Measurements from ENCODE around the gene ZSCAN5A. TPM values are rescaled to one million over a fixed set of nuclear protein-coding genes. Genes with fewer than 3 reads are reported as not detected.

The ZSCAN5A gene
- total RNA-seq, 3 donors from 2014 or later (not counting 1 experiment from before 2014, with no cell fraction given), result 6.7 to 10.2 (median 7.9) TPM

DNA sequence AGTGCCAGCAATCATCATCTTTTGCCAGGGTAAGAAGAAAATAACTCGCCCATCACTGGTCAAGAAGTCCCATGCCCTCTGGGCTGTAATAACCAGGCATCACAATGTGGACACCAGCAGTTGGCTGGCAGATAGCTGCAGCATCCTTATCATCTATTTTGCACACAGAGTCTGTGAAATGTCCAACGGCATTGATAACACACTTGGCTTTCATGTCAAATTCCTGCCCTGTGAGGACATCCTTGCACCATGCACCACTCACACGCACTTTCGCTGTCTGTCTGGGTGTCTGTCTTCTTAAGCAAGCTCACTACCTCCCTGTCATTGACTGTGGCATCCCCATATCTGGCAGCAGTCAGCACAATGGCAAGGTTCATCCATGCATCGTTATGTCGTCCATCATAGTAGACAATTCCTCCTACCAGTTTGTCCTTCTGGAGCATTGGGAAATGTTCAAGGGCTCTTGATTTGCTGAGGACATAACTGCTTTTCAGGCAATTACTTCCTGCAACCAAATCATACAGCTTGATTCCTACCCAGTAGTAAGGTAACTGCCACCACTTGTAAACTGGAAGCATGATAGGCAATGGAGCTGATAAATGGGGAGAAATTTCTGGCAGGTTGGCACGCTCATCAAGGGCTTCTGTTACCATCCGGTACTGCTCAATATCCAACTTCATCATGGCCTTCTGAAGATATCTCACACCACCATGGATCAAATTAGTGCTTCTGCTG, 6.8 kb upstream of the ZSCAN5A start:
- Histone ChIP-seq H3K27me3 (ENCODE audit: control insufficient read depth, insufficient read depth, low read length) (no peaks in the 10 kb centered on the region), H3K4me3 (ENCODE audit: low read length) (no peak overlapping the region), H3K27ac (ENCODE audit: low read length) (no peak overlapping the region), H3K4me1 (ENCODE audit: control insufficient read depth, insufficient read depth, low read length) (no peaks in the 10 kb centered on the region), H3K36me3 (ENCODE audit: control insufficient read depth, insufficient read depth, low read length) (no peaks in the 10 kb centered on the region), H3K9me3 (ENCODE audit: control insufficient read depth, insufficient read depth, low read length) (no peaks in the 10 kb centered on the region)
- intact Hi-C loops (cut with micrococcal nuclease), result no loop called here
- Mint-ChIP-seq H3K27ac (no peak overlapping the region), H3K27me3 (ENCODE audit: low read depth in 2 of 2) (peaks cover 6 to 15% of the 10 kb centered on the region in 2 donors), H3K9me3 (no peaks in the 10 kb centered on the region), H3K4me3 (no peak overlapping the region), H3K4me1 (no peaks in the 10 kb centered on the region), H3K36me3 (no peaks in the 10 kb centered on the region)
- DNase-seq, result no peak
- ATAC-seq, result no peak
- TF ChIP-seq, protein P1, sequence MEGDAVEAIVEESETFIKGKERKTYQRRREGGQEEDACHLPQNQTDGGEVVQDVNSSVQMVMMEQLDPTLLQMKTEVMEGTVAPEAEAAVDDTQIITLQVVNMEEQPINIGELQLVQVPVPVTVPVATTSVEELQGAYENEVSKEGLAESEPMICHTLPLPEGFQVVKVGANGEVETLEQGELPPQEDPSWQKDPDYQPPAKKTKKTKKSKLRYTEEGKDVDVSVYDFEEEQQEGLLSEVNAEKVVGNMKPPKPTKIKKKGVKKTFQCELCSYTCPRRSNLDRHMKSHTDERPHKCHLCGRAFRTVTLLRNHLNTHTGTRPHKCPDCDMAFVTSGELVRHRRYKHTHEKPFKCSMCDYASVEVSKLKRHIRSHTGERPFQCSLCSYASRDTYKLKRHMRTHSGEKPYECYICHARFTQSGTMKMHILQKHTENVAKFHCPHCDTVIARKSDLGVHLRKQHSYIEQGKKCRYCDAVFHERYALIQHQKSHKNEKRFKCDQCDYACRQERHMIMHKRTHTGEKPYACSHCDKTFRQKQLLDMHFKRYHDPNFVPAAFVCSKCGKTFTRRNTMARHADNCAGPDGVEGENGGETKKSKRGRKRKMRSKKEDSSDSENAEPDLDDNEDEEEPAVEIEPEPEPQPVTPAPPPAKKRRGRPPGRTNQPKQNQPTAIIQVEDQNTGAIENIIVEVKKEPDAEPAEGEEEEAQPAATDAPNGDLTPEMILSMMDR (IDR thresholded peaks at IDR 0.05), result no peak
- WGBS (ENCODE audit: insufficient coverage), result 88% methylated on average over 8 of the region's 8 CpGs

DNA sequence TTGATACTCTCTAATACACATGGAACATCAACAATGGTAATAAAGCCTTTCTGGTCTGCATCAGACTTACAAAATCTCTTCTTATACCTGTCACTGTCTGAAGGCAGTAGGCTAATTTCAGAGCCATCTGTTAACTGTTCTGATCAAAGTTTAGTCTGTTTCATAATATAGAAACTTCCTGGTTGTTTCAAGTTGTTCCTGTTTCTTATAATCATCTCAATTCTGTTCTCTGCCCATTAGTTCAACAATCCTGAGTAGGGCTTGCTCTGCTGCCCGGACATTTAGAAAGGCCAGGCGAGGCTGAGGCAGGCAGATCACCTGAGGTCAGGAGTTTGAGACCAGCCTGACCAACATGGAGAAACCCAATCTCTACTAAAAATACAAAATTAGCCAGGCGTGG, 5.4 kb upstream of the ZSCAN5A start:
- H3K4me3 Mint-ChIP-seq, result no peak overlapping the region
- H3K27me3 ChIP-seq (ENCODE audit: control insufficient read depth, insufficient read depth, low read length), result no peaks in the 10 kb centered on the region
- H3K27me3 Mint-ChIP-seq (ENCODE audit: low read depth in 2 of 2), result peaks cover 6 to 15% of the 10 kb centered on the region in 2 donors
- WGBS (ENCODE audit: insufficient coverage), result 61% methylated on average over 3 of the region's 3 CpGs
- intact Hi-C loops (cut with micrococcal nuclease), result loop anchor here (10.0 kb wide), 1 partner anchor 665 kb away; the partner anchor contains the start of gene U2AF2
- H3K36me3 ChIP-seq (ENCODE audit: control insufficient read depth, insufficient read depth, low read length), result no peaks in the 10 kb centered on the region
- no peaks in the 10 kb centered on the region for H3K9me3 Mint-ChIP-seq
- no peaks in the 10 kb centered on the region for H3K9me3 ChIP-seq (ENCODE audit: control insufficient read depth, insufficient read depth, low read length)
- H3K27ac ChIP-seq (ENCODE audit: low read length), result no peak overlapping the region
- no peak overlapping the region for H3K4me3 ChIP-seq (ENCODE audit: low read length)
- ATAC-seq, result no peak
- DNase-seq, result no peak
- TF ChIP-seq, protein P1 (IDR thresholded peaks at IDR 0.05), result no peak
- H3K4me1 Mint-ChIP-seq, result peaks cover 10 to 11% of the 10 kb centered on the region in 2 donors
- H3K36me3 Mint-ChIP-seq, result no peaks in the 10 kb centered on the region
- H3K27ac Mint-ChIP-seq, result no peak overlapping the region
- peaks cover 7% of the 10 kb centered on the region for H3K4me1 ChIP-seq (ENCODE audit: control insufficient read depth, insufficient read depth, low read length)

DNA sequence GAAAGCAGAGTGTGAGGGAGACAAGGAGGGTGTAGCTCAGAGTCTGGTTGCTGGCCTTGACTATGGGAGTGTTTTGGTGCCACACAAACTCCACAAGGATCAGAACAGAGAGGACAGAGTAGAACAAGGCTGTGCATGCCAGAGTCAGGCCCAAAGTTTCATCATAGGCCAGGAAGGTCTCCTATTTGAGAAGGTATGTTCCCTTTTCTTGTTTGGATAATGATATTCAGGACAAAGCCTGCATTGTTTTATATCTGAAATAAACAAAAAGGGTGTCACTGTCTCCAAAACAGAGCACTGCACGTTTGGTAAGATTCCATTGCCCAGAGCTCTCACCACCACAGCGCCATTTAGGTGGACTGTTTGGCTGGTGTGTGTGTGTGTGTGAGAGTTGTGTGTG, 3.1 kb upstream of the ZSCAN5A start:
- Histone ChIP-seq H3K27ac (ENCODE audit: low read length) (no peak overlapping the region), H3K4me1 (ENCODE audit: control insufficient read depth, insufficient read depth, low read length) (peaks cover 13% of the 10 kb centered on the region), H3K36me3 (ENCODE audit: control insufficient read depth, insufficient read depth, low read length) (no peaks in the 10 kb centered on the region), H3K4me3 (ENCODE audit: low read length) (no peak overlapping the region), H3K9me3 (ENCODE audit: control insufficient read depth, insufficient read depth, low read length) (no peaks in the 10 kb centered on the region), H3K27me3 (ENCODE audit: control insufficient read depth, insufficient read depth, low read length) (no peaks in the 10 kb centered on the region)
- intact Hi-C loops (cut with micrococcal nuclease), result loop anchor here (10.0 kb wide), 1 partner anchor 663 kb away; the partner anchor contains the start of gene U2AF2
- Mint-ChIP-seq H3K27ac (no peak overlapping the region), H3K9me3 (no peaks in the 10 kb centered on the region), H3K4me1 (peaks cover 21 to 29% of the 10 kb centered on the region in 2 donors), H3K4me3 (no peak overlapping the region), H3K27me3 (ENCODE audit: low read depth in 2 of 2) (peaks cover 4 to 8% of the 10 kb centered on the region in 2 donors), H3K36me3 (no peaks in the 10 kb centered on the region)
- TF ChIP-seq, protein P1 (IDR thresholded peaks at IDR 0.05), result no peak
- no peak for ATAC-seq
- WGBS (ENCODE audit: insufficient coverage), result 88% methylated on average over 2 of the region's 2 CpGs
- DNase-seq, result no peak
